HG03469 (cell line): Measurements from ENCODE around the gene KRTAP6-1.

ENCODE experiments used
- ATAC-seq: cut with Tn5 transposase; IDR thresholded peaks from one replicate; pipeline ENCODE4 v1.9.1; 2021; ENCODE audit warnings: mild to moderate bottlenecking, moderate library complexity, moderate number of reproducible peaks; ENCODE audit not compliant: unreplicated experiment

Gene KRTAP6-1

DNA sequence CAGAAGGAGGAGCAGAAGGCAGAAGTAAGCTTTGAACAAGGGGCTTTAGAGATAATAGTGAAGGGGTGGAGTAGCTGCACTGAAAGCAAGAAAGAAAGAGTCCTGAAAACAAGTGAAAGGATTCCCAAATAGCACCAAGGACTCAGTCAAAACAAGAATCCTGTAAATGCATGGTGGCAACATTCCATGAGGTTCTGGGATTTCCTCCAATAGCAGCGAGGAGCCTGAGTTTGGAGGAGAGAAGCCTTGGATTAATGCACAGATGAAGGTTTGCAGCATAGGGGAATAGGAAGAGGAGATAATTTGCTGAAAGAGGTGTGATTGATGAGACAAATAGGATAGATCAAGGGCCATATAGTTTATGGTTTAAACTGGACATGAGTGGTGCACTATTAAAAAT is 34.4 kb downstream of the KRTAP6-1 start:
- ATAC-seq: no peak

DNA sequence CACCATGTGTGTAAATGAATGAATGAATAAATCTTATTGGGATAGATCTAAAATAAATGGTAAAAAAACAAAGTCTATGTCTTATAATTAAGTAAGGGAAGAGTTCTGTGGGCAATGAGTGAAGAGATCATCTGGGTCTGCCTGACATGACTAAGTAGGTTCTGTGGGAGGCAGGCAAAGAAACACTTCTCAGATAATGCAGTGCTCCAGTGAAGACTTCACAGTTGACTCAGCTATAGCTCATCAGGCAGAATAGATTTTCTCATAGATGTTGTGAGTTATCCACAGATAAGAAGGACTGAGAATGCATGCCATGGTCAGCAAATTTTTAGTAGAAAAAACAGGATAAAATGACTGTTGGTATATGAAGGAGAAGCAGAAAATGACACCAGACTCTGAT is 36.0 kb downstream of the KRTAP6-1 start:
- ATAC-seq: no peak

DNA sequence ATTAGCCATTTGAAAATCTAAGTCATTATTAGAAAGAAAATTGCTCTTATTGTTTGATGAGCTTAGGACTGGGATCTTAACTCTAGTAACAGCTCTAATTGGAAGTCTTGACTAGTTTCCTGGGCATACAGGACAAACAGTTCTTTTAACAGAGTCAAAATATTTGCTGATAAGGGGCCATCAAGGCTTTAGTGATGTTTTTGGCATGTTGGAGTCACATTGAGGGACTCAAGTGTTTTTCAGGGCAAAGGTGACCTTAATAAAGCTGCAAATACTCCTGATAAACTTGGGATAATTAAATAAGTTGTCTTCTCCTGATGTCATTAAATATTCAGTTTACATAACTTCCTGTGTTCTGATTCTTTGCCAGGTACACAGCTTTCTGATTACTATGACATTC is 46.1 kb downstream of the KRTAP6-1 start:
- no peak for ATAC-seq

DNA sequence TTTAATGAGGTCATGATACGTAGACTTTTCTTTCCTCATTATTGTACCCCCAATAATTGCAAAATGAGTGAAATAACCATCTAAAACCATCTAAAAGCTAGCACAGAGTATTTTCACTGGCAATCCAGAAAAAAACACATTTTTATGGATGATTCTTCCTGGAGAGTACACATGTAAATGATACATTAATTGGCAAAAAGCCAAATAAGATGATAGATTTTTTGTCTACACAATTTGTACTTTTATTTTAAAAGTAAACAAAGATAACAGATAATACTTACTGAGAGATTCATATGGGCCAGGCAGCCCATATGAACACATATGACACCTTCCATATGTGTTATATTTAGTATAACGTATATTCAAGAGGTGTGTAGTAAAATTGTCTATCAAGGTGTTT is 50.1 kb downstream of the KRTAP6-1 start:
- no peak for ATAC-seq
